ENCODE data around the gene RPS16.

RPS16 gene

DNA sequence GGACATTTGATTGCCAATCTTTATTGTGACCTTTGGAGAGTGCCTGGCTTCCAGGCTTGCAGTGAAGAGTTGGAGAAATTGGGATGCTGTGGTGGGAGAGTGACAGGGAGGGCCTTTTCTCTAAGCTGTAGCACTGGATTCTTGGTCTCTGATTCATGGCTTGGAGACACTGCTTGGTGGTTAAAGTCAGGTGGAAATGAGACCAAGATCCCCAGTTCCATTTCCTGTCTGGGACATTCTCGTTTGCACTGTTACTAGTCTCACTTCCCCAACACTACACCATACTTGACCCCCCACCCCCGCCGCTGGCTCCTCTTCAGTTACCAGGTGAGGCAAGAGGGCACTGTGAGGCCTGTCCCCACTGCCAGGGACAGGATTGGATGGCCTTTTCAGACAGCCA, 12.5 kb upstream of the RPS16 start:
- no peak for DNase-seq

DNA sequence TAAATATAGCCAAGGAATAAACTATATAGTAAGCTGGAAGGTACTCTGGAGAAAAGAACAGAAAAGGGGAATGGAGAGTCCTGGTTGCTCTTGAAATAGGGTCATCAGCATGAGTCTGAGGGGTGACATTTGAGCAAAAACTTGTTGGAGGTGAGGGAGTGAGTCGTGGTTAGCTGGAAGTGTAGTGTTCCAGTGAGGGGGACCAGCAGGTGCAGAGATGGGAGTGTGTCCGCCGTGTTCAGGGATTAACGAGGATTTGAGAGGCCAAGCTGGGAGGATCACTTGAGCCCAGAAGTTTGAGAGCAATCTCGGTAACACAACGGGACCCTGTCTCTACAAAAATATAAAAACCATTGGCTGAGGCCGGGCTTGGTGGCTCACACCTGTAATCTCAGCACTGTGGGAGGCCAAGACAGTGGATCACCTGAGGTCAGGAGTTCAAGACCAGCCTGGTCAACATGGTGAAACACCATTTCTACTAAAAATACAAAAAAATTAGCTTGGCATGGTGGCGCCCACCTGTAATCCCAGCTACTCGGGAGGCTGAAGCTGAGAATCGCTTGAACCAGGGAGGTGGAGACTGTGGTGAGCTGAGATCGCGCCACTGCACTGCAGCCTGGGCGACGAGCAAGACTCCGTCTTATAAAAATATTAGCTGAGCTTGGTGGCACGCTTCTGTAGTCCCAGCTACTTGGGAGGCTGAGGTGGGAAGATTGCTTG, 10.8 kb upstream of the RPS16 start:
- DNase-seq = no peak

DNA sequence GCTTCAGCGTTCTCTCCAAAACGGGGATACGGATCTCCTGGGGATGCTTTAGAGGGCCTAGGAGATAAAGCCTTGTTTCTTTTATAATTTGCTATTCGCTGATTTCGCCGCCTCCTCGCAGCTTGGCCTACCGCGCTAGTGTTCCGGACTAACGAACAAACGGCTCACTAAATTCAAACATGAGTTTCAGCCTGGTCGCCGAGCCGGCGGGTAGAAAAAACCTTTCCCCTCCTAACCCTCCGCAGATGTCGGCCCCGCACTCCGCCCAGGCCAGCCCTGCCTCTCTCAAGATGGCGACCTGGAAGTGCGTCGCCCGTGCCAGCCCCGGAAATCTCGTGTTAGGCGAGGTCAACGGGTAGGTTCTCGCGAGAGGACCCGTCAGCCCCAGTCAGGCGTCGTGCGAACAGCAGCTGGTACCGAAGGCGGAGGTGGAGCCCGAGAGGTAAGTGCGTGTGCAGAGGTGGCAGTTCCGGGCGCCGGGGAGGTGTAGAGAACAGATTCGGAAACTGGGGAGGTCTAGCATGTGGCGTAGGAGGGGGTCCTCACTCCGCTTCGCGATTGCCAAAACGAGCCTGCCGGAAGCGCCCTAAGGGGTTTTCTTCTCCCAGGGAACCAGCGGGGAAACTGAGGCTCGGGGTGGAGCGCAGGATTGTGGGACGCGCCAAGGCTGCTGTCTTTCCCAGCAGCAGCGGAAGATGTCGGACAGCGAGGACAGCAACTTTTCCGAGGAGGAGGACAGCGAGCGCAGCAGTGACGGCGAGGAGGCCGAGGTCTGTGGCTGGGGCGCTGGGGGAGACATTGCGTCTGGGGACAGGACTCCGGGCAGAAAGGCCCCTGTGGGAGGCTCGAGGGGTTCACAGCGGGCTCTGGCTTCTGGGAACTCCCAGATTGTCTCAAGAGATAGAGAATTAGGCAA, 9.7 kb upstream of the RPS16 start, which contains the start of gene SUPT5H:
Gene SUPT5H (plus strand): TSS at position 387 of the 916 bp plus-strand sequence. CDS start 309 bp downstream, at position 696.
- DNase-seq = no peak

DNA sequence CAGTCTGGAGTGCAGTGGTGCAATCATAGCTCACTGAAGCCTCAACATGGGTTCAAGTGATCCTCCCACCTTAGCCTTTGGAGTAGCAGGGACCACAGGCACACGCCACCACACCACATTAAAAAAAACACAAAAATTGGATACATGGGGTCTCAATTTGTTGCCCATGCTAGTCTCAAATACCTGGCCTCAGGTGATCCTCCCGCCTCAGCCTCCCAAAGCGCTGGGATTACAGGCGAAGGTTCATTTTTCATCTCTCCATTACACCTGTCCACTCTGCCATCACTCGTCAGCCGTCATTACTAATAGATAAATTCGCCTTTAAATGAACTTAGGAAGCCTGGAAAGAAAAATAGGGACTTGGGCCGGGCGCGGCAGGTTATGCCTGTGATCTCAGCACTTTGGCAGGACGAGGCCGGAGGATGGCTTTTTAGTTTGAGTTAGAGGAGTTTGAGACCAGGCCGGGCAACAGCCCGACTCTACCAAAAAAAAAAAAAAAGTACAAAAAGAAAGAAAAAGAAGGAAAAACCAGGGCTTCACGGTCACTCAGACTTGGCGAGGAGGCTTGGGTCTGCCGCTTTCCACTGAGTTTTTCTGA, 8.9 kb upstream of the RPS16 start:
- no peak for DNase-seq

DNA sequence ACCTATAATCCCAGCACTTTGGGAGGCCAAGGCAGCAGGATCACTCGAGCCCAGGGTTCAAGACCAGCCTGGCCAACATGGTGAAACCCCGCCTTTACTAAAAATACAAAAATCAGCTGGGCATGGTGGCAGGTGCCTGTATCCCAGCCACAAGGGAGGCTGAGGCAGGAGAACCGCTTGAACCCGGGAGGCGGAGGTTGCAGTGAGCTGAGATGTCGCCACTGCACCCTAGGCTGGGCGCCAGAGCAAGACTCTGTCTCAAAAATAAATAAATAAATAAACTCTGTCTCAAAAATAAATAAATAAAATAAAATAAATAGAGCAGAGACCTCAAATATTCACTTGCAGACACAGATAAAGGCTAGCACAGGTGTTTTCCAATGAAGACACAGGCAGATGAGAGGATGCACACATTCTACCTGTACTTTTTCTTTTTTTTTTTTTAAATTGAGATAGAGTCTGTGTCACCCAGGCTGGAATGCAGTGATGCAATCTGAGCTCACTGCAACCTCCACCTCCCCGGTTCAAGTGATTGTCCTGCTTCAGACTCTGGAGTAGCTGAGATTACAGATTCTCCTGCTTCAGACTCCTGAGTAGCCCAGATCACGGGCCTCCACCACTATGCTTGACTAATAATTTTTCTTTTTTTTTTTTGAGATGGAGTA, 2.7 kb upstream of the RPS16 start:
- no peak for DNase-seq

DNA sequence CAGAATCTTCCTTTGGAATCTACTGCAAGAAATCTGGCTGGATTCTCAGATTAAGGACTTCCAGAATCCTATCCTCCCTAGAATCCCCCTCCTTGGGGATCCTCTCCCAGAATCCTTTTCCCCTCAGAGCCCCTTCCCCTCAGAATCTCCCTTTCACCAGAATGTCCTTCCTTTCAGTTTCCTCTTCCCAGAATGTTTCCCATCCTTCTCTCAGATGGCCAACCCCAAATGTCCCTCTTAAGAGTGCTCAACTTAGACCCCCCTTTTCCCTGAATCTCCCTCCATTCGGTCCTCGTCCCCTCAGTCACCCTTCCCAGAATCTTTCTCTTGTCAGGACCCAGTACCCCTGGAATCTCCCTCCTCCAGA, 584 bp upstream of the RPS16 start:
- DNase-seq = no peak

DNA sequence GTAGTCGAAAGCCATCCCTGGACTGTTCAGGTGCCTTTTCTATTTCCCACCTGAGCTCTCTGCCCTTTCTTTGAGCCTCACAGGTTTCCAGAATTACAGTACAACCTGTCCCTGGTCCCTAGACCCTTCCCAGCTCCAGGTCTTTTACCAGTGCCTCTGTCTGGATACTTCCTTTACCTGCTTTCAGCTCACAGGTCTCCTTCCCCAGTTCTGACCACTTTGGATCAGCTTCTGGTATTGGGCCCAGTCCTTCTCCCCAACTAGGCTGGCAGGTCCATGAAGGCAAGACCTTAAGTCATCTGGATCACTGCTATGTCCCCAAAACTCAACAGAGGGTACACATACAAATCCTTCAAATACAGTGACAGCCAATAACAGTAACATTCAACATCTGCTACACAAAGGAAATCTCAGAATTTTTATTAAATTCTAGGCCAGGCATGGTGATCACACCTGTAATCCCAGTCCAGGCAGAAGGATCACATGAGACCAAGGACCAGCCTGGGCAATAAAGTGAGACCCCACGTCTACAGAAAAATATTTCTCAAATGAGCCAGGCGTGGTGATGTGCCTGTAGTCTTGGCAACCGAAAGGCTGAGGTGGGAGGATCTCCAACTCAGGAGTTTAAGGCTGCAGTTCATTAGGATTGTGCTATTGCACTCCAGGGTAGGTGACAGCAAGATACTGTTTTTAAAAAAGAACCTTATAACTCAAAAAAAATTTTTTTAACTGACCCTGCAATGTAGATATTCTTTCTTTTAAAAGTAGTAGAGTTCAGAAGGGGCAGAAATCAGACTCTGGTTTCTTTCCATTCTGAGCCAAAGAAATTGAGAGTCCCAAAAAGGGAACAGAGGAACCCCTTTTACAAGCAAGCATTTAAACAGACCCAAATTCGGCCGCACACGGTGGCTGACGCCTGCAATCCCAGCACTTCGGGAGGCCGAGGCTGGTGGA, 1.3 kb downstream of the RPS16 start:
- no peak for DNase-seq

DNA sequence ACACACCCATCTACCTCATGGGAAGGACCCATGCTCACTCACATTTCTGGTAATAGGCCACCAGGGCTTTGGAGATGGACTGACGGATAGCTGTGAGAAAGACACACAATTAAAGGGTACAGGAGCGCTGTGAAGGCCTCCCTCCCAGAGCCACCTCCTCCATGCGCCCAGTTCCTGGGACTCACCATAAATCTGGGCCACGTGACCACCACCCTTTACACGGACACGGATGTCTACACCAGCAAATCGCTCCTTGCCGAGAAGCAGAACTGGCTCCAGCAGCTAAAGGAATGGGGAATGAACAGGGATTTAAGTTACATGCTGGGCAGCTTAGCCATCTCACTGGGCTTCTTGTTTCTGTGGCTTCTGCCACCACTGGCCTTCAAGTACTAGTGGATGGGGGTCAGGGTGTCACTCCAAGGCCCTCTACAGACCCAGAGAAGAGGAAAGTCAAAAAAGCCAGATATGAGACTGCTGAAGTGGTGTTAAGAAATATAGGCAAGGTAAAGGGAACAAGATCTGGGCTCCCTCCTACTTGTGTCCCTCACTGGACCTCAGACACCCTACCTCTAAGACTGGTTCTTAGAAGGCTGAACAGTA, 2.2 kb downstream of the RPS16 start:
- no peak for DNase-seq

DNA sequence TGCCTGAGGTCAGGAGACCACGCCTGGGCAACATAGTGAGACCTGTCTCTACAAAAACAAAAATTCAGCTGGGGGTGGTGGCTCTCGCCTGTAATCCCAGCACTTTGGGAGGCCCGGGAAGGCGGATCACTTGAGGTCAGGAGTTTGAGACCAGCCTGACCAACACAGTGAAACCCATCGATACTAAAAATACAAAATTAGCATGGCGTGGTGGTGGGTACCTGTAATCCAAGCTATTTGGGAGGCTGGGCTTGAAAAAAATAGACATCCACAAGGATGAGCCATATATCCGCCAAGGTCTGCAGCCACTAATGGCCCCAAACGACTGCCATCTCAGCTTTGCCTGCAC, 3.1 kb downstream of the RPS16 start:
- no peak for DNase-seq

DNA sequence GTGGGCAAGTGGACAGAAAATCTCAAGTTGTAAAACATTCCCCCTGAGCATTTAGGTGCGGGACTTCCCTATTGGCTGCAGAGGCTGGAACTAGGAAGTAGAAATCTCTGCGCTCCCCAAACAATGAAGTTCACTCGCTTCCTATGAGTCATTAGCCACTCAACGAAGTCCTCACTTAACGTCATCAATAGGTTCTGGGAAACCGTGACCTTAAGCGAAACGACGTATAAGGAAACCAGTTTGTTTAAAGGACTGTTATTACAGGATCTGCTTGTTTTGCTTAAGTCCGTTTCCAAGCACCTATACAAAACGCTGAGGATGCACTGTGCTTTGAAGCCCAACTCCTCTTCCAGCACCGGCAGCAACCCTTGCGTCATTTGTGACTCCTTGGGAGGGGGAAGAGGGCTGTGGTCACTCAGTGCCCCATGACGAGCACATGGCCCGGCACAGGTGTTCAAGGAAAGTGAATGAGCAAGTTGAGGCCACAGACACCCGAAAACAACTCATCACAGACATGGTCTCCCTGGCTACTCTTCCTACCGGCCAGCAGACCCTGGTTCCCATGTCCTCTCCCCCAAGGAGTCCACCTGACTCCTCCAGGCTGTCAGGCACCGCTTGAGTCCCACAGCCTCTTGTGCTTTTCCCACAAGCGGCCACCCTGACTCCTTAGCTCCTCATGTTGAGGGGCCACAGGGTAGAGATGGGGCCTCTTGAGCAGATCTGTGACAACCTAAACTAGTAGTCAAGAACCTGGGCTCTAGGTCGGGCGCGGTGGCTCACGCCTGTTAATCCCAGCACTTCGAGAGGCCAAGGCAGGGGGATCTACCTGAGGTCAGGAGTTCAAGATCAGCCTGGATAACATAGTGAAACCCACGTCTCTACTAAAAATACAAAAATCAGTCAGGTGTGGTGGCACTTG, 4.8 kb downstream of the RPS16 start:
- DNase-seq = no peak

DNA sequence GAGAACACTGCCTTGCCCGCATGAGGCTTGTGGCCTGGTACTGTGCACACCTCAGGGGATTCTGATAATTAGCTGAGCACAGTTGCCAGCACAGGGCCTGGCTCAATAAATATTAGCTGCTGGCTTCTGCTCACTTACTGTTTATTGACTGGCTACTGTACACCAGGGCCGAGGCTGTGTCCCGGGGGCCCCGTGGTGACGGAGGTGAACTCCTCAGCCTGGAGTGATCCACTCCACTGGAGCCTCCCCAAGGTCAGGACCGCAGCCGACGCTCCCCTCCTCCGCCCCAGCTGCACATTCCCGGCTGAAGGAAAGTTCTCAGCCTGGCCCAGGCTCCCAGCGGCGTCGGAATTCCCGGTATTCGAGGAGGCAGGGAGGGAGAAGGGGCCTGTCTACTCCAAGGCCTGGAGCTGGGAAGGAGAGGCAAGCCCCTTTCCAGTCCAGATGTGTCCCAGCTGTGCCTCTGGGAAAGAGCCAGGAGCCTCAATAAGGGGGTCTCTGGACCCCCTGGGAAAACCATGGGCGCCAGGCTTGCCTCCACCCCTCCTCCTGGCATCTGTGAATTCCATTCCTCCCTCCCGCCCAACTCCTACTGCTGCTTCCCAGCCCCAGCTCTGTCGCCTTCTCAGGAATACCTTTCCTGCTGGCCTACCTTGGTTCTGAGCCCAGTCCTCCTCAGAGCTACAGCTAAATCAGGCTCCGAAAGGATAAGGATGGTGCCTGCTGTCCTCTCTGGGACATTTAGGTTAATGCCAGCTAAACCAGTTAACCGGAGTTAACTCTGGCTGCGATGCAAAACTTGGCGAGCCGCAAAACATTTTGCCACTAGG, 7.3 kb downstream of the RPS16 start:
- no peak for DNase-seq

DNA sequence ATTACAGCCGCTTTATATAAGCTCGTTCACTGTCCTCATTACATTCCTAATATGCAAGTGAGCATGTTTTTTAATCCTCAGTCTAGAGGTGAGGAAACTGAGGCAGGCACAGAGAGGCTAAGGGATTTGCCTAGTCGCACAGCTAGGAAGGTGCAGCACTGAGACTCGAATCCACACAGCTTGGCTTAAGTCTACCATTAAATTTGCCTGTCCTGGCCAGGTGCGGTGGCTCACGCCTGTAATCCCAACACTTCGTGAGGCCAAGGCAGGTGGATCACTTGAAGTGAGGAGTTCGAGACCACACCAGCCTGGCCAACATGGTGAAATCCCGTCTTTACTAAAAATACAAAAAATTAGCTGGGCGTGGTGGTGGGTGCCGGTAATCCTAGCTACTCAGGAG, 8.0 kb downstream of the RPS16 start:
- DNase-seq = no peak

DNA sequence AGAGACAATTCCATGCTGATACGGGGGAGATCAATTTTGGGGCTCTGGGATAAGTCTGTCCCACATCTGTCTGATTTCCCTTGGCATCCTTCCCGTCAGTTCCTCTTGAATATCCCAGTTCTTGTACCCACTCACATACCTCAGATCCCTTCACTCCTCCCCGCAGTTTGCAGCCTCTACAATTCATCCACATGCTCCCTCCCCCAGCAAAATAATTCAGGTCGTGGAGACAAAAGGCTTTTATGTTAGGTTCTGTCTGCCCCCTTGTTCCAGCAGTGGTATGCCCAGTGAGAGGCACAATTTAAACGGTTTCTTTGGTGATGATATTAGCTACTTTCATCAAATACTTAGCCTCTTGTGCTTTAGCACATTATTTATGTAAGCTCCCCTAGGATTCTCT, 9.6 kb downstream of the RPS16 start:
- DNase-seq = no peak

DNA sequence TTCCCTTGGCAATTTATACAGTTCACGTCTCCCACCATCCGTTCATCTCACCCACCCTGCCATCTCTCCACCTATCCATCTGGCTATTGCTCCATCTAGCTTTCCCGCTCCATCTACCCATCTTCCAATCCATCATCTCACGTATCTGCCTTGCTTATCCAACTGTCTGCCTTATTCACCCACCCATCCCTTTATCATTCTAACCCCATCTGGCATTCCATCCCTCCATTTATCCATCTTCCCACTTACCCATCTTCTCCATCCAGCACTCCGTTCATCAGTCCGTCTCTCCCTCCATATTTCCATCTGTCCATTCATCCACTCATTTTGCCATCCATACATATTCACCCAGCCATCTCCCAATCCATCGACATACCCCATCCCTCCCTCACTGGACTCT, 10.0 kb downstream of the RPS16 start:
- no peak for DNase-seq

DNA sequence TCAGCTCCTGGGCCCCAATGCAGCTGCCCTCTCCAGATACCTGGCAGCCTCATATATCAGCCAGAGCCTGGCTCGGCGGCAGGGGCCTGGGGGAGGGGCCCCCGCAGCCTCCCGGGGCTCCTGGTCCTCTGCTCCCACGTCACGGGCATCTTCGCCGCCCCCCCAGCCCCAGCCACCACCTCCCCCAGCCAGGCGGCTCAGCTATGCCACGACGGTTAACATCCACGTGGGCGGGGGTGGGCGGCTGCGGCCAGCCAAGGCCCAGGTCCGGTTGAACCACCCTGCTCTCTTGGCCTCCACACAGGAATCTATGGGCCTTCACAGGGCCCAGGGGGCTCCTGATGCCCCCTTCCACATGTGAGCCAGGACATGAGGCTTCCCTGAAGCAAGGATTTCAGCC, 10.8 kb downstream of the RPS16 start:
- DNase-seq = no peak

DNA sequence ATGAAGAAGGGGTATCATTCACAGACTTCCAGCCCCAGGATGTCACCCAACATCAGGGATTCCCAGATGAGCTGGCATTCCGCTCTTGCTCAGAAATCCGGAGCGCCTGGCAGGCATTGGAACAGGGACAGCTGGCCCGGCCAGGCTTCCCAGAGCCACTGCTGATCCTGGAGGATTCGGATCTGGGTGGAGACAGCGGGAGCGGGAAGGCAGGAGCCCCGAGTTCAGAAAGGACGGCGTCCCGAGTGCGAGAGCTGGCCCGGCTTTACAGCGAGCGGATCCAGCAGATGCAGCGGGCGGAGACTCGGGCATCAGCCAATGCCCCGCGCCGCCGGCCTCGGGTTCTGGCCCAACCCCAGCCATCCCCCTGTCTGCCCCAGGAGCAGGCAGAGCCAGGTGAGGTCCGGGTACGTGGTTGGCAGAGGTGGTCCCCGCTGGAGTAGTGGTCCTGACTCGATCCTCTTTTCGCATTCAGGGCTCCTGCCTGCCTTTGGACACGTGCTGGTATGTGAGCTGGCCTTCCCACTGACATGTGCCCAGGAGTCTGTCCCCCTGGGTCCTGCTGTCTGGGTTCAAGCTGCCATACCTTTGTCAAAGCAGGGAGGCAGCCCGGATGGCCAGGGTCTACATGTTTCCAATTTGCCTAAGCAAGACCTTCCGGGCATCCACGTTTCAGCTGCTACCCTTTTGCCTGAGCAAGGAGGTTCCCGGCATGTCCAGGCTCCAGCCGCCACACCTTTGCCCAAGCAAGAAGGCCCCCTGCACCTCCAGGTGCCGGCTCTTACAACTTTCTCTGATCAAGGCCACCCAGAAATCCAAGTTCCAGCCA, 12.3 kb downstream of the RPS16 start:
- no peak for DNase-seq

DNA sequence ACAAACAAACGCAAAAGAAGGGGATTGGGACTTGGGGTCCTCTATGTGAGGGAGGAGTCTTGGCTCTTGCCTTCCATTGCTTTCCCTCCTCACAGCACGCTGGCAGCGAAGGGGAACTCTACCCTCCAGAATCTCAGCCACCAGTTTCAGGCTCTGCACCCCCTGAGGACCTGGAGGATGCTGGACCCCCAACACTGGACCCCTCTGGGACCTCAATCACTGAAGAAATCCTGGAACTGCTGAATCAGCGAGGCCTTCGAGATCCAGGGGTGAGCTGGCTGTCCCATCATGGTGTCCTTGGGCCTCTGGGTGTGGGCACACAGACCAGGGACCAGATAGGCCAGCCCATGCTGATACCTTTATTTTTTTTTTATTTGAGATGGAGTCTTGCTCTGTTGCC, 13.7 kb downstream of the RPS16 start:
- no peak for DNase-seq

DNA sequence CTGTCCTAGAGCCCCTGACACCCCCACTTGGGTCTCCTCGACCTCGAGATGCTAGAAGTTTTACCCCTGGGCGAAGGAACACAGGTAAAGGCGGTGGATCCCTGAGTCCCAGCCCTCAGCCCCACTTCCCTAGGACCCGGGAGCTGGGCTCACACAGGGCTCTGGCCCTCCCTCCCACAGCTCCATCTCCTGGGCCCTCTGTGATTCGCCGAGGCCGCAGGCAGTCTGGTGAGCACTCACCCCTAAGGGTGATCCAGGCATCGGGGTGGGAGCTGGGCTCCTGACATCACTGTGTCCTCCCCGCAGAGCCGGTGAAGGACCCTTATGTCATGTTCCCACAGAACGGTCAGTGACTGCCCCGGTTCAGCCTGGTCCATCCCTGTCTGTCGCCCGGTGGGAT, 15.0 kb downstream of the RPS16 start:
- no peak for DNase-seq

DNA sequence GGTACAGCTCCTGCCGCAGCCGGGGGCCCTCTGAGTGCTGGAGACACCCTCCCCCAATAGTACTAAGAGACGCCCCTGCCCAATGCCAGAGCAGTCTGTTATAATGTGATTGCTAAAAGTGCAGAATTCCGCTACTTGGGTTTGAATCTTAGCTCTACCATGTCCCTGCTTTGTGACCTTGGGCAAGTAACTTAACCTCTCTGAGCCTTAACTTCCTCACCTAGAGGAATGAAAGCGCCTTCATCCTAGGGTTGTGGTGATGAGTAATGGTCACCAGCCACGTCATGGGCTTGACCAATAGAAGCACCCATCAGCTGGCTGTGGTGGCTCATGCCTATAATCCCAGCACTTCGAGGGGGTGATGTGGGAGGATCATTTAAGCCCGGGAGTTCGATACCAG, 16.7 kb downstream of the RPS16 start:
- DNase-seq = no peak

All from cortex of kidney (tissue), 1 donor.